Astrocyte of the hippocampus (primary cell): ENCODE data around the gene MDN1.
A peak's percentile ranks its signal among the peaks of the same experiment; 100 is the strongest.

Experiments
- DNase-seq: peaks from one replicate; pipeline ENCODE4 v3.0.0; 2011; ENCODE audit warnings: low read depth, low spot score

The MDN1 gene

DNA sequence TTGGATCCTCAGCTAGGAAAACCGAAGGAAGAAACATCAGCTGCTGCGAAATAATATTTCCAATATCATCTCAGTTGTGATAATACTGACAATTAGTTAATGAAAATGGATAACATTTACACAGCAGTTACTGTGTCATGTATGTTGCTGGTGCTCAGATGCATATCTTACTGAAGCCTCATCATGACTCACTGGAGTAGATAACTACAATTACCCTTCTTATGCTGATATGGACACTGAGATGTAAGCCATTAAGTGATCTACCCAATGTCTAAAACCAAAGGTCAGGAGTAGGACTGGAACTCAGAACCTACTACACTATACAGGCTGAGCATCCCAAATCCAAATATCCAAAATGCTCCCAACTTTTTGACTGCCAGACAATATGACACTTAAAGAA is 126.4 kb downstream of the MDN1 start:
- no peak for DNase-seq

DNA sequence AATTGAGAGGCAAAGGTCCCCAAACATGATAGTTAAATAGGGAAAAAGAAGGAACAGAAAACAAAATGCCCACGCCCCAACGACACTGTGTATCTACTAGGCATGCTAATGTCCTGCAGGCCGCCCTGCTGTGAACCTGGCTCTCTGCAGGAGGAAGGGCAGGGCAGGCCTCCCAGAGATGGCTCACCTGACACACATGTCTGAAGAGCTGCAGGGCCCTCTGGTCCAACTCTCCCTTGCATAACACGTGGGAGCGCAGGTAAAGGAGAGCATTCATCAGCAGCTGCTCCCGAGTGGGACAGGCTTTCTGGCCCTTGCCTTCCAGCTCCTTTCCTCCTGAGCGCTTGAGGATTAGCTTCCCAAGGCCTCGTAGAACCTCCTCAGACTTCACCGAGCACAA is 127.3 kb downstream of the MDN1 start:
- DNase-seq, result no peak

DNA sequence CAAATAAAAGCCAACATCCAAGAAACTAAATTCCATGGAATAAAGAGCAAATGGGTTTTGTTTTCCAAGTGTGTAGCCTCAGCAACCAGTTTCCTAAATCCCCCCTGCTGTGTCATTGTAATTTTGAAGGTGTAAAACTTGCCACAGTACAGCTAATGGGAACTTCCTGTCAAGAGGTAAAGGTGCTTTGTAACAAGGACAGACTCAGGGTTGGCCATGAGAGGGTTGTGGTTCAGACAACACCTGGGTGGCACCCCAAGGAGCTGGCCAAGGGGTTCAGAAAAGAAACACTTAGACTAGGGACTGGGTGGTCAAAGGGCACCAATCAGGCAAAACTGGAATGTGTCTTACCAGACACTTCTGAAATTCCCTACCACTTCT is 128.7 kb downstream of the MDN1 start:
- peak; percentile 21 for DNase-seq

DNA sequence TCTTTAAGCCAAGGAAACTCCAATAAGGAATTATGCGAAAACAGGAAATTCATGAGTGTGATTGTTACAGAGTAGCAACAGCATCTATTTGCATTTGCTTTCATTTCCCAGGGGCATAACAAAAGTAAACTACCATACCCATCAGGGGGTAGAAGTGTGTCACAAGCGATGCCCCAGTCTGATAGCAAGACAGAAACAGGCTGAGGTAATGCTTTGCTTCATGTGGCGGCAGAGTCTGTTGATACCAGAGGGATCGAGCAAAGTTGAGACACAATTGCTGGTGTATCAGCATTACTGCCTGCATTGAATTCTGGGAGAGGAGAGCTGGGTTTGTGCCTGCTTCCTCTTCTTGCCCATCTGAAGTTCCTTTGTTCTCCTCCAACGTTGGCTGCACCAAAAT is 129.9 kb downstream of the MDN1 start:
- peak; percentile 32 for DNase-seq

GRCh38 chr6:89688328-89688727 is 131.3 kb downstream of the MDN1 start:
- no peak for DNase-seq

DNA sequence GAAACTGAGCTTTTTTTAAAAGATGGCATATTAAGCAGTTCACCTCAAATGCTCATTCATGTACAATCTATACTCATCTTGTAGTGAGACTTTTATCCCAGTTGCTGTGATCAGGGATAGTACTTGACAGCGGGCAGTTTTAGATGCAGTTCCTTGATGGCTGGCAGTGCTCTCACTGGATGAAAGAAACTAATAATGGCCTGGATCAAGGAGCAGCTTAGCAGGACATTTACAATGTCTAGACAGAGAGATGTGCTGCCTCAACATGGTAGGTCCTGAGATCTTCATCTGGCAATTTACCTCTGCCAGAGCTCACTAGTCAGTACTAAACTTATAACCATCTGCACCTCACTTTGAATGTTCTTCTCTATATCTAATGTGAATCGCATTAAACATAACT is 134.3 kb downstream of the MDN1 start:
- no peak for DNase-seq

- no peak for DNase-seq
Observed at GRCh38 chr6:89682991-89683390, 136.6 kb downstream of the MDN1 start.

GRCh38 chr6:89681983-89682564 is 137.5 kb downstream of the MDN1 start:
- no peak for DNase-seq

GRCh38 chr6:89680551-89680950 is 139.0 kb downstream of the MDN1 start:
- no peak for DNase-seq

DNA sequence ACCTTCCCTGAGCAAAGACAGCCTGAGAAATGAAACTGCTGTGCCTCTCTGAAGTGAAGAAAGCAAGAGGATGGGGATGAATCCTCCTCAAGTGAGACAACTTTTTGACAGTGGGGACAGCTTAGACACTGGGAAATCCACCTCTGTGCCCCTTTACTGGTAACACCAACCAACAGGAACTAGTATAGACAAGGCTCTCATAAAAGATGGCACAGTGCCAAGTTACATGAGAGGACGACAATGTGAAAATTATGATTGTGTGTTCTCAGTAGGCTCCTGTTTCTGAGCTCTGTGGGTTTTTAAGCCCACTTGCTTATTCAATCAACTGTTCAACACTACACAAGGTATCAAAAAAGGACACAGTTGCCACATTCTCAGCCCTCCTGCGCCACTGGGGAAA is 139.4 kb downstream of the MDN1 start:
- DNase-seq, result no peak

GRCh38 chr6:89679215-89680120 is 140.1 kb downstream of the MDN1 start:
- DNase-seq, result no peak

DNA sequence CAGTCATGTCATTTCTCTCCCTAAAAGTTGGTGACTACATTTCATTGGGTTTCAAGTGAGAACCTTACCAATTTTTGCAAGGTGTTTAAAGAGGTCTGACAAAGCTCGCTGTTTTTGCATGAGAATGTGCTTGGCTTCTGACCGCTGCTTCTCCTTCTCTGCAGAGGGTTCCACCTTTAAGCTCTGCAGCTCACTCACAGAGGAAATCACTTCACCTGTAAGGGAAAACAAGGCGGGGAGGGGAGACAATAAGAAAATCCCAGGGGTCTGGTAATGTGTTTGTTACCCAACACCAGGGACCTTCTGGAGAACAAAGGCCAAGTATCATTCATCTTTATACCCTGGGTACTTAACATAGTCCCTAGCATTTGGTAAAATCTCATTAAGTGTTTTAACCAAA is 141.1 kb downstream of the MDN1 start:
- DNase-seq, result no peak

- DNase-seq, result peak; percentile 26
Observed at GRCh38 chr6:89675949-89676748, 143.4 kb downstream of the MDN1 start.

DNA sequence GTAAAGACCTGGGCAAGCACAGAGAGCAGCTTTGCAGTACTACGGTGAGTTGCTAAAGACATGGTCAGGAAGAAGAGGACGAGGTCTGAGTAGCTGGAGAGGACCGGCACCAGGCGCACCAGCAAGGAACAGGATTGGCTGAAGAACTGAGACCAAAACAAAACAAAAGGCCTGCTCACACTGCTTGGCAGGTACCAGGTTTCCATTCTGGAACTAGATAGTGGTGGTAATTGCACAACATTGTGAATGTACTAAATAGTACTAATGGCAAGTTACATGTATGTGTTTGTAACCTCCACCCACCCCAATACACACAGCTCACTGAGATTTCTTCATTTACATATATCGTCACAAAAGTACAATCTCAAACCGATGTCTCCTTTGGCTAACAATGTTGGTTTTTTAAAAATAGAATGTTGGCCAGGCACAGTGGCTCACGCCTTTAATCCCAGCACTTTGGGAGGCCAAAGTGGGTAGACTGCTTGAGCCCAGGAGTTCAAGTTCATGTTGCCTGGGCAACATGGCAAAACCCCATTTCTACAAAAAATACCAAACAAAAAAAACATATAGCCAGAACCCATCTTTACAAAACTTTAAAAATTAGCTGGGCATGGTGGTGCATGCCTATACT is 148.5 kb downstream of the MDN1 start:
- DNase-seq, result no peak

DNA sequence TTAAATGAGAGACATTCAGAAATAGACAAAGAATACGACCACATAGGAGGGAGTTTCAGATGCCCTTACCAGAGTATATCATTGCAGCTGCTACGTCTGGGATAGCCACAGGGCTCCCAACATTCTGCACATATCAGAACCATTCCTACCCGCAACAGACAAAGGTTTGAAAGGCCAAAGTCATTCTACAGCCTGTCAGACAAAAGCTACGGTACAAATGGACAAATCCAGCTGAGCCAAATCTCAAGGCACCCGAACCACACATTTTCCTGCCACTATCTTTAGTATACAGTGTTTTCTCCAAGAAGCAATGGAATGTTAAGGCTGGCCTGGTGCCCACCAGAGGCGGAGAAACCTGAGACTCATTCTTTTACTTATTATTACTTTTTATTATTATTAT is 150.6 kb downstream of the MDN1 start:
- DNase-seq, result peak; percentile 80

- DNase-seq, result peak; percentile 77
Observed at GRCh38 chr6:89667872-89668556, 151.6 kb downstream of the MDN1 start.

DNA sequence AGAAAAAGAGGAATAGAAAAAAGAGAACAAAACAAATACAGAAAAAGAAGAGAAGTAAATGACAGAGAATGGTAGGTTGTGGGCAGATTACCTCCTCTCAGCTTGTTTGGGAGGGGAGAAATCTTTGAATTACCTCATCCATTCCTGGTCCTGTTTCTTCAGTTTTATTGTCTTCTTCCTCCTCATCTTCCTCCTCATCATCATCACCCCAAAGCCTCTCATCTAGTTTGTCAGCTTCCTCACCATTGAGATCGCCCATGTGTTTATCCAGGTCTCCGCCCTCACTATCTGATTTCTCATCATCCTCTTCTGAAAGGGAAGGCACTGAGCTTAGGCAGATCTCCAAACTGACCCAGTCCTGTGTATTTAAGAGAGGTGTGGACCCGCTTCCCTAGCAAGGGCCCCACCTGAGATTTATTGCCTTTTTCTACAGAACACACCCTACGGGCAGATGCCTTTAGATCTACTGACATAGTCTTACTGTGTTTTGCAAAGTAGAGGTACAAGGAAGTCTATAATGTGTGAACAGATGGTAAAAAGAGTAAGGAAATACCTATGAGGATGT is 156.9 kb downstream of the MDN1 start:
- DNase-seq, result no peak

DNA sequence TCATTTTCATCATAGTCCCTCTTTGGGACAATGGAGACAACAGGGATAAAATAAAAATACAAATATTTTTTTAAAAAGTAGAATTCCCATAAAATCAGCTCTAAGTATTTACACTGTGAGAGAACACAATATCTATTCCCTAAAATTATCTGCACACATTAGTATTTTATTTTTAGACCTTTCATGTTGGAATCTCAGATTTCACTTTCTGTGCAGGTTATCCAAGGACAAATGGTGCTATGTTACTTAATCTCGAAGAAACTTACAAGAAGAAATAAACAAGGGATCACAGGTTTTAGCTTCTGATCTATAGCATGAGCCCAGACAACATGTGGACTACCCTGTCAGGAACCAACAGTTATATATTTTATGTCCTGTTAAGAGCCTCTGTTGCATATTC is 158.0 kb downstream of the MDN1 start:
- no peak for DNase-seq

DNA sequence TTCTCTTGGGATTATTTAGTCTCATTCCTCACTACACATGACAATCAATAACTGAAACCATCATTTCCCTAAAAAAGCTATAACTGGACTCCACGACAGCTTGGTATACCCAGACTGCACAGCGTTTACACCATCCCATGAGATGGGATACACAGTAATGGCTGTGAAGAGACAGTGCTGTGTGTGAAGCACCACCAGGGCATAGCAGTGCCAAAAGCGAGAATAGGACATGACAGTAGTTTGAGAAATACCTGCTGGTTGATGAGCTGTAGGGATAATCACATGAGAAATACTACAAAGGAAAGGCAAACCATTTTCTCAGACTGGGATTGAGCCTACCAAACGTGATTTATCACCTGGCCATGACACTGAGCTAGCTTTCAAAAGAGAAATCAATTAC is 158.6 kb downstream of the MDN1 start:
- no peak for DNase-seq

GRCh38 chr6:89657445-89658158 is 162.0 kb downstream of the MDN1 start:
- DNase-seq, result no peak
